Thoracic aorta endothelial cell (primary cell): ENCODE results near the gene RPS19. TPM values are rescaled to one million over a fixed set of nuclear protein-coding genes. Genes with fewer than 3 reads are reported as not detected.

Source experiments
- small RNA-seq: library from RNA; depleted of rRNA; stranded (forward); fragments of <200 nt; gene quantifications from one replicate; pipeline ENCODE3, GENCODE V24; 2012
- total RNA-seq: library from RNA; depleted of rRNA; stranded (reverse); fragments of >200 nt; gene quantifications from 2 replicates; pipeline ENCODE4 v1.2.3, GENCODE V29; 2012

RPS19 gene
- total RNA-seq: 922 and 1,155 TPM in 2 replicates

DNA sequence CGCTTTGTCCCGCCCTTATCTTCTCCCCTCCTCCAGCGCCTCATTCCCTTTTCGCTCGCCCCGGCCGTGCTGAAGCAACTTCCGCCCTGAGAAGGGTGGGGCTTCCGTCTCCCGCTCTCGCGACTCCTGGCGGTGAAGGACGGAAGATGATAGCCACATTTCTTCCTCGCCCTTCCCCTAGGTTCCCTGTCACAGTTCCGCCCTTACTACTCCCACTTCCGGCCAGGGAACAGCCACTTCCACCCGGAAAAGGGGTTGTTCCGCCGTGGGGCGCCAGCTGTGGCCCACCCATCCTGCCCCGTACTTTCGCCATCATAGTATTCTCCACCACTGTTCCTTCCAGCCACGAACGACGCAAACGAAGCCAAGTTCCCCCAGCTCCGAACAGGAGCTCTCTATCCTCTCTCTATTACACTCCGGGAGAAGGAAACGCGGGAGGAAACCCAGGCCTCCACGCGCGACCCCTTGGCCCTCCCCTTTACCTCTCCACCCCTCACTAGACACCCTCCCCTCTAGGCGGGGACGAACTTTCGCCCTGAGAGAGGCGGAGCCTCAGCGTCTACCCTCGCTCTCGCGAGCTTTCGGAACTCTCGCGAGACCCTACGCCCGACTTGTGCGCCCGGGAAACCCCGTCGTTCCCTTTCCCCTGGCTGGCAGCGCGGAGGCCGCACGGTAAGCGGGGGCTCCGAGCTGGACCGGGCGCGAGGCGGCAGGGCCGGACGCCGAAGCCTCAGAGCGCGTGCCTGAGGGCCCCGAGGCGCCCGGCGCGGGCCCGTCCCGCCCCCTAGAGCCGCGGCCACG is at the start of gene RPS19:
Gene RPS19 (plus strand): TSS at position 638 of the 801 bp plus-strand sequence. CDS start 520 bp downstream, outside the sequence.

DNA sequence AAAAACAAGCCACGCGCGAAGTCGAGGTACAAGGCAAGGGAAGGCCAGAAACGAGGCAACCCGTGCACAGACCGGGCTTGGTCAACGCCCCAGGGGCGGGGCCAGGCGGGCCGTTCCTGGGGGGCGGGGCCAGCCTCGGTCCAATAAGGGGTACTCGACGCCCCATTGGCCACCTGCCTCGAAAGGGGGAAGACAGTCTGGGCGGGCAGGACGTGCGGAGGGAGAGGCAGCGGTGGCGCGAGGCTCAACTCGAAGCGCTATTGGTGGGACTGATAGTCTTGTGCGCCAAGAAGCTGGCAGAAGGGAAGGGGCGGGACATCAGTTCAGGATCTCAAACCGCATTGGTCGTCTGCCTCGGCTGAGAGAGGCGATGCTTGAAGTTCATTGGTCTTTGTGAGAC is 15.5 kb upstream of the RPS19 start, which contains the start of gene LYPD4:
Gene LYPD4 (minus strand): TSS at position 83 of the 400 bp plus-strand sequence. CDS start 5,398 bp downstream, outside the sequence.

DNA sequence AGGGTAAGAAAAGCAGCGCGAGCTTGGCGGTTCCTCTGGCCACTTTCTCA is 15.2 kb upstream of the RPS19 start, which contains the start of gene DMRTC2:
Gene DMRTC2 (plus strand): TSS at position 42 of the 50 bp plus-strand sequence. CDS start 2,387 bp downstream, outside the sequence.

DNA sequence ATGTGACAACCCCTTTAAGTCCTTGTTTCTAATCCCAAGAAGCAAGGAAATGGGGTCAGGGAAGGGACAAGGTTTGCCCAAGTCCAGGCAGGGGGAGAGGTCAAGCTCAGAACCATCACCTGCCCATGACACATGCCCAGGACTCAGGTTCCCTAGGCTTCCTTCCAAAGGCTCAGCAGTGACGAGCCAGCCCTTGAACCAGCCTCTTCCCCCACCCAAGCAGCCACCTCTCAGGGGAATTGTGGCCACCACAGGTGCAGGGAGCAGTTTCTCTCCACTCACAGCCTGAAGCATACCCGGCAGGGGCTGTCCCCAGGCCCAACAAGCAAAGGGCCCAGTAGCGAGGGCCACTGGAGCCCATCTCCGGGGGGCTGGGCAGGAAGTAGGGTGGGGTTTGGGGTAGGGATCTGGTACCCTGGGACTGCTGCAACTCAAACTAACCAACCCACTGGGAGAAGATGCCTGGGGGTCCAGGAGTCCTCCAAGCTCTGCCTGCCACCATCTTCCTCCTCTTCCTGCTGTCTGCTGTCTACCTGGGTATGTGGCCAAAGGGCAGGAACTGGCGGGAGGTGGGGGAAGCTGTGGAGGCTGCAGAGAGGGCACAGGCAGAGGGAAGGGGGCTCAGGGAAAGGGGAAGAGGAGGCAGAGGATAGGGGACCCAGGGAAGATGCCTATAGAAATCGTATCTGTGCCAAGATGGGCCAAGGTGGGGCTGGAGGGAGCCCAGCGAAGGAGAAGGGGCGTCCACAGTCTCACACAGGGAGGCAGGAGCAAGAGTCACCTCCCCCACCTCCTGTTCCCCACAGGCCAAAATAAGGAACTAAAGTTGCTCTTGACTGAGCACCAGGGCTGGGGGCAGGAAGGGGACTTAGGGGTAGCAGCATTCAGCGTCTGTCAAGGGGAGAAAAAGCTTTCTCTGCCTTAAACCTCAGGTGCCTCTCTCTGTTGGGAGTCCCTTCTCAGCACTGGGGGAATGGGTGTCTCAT is 17.1 kb downstream of the RPS19 start, which contains the start of gene CD79A:
Gene CD79A (plus strand): TSS at position 433 of the 986 bp plus-strand sequence. CDS start 26 bp downstream, at position 459.

DNA sequence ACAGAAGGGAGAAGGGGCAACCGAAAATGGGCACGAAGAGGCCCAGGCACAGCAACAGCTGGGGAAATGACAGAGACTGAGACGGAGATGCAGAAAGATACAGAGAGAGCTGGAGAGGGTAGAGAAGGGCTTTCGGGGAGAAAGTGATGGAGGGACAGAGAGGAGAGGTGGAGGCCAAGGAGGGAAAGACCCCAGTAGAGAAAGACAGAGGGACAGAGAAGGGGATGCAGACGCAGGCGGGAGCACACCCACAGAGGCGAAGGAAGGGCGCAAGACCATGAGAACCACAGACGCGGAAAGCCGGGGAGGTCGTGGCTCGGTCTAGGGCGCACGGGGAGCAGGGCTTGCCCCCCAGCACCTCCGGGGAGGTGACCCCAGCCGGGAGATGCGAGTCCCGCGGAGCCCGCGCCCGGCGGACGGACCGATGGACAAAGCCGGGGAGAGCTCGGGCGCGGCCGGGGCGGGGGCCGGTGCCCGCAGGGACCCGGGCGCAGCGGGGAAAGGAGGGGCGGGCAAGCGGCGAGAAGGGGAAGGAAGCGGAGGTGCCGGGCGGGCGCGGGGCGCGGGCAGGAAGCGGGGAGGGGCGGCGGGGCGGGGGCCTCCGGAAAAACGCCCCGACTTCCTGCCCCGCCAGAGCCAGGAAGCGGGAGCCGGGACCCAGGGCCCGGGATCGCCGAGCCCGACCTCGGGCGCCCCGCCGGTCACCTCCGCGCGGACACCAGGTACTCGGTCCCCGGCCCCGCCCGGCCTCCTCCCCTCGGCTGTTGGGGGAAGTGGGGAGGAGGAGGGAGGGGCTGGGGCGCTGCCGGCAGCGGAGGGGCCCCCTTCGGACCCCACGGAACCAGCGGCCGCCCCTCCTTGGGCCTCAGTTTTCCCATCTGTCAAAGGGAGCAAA is 22.8 kb downstream of the RPS19 start, which contains the start of gene ARHGEF1:
Gene ARHGEF1 (plus strand): TSS at position 617 of the 895 bp plus-strand sequence. CDS start 4,899 bp downstream, outside the sequence.

Small RNA genes lying within 50 kb of the gene (small RNA-seq; reads per million reads assigned to genes)
- 0.28 reads per million for gene MIR6797

Other genes starting within 250 kb of the RPS19 start
- gene CEACAM4, start 233.2 kb upstream of the RPS19 start, total RNA-seq: not detected in 2 replicates
- not detected in 2 replicates for gene CEACAM7, start 172.0 kb upstream of the RPS19 start, total RNA-seq
- not detected in 2 replicates for gene CEACAM5, start 151.6 kb upstream of the RPS19 start, total RNA-seq
- not detected in 2 replicates for gene CEACAM6, start 104.7 kb upstream of the RPS19 start, total RNA-seq
- not detected in 2 replicates for gene CEACAM3, start 63.7 kb upstream of the RPS19 start, total RNA-seq
- not detected in 2 replicates for gene LYPD4, start 15.6 kb upstream of the RPS19 start, total RNA-seq
- not detected in 2 replicates for gene DMRTC2, start 15.2 kb upstream of the RPS19 start, total RNA-seq
- gene CD79A, start 17.0 kb downstream of the RPS19 start, total RNA-seq: 0.13 TPM in 1 of 2 replicates, not detected in the other
- gene ARHGEF1, start 22.9 kb downstream of the RPS19 start, total RNA-seq: 51.7 and 62.0 TPM in 2 replicates
- gene ERFL, start 68.2 kb downstream of the RPS19 start, total RNA-seq: not detected in 2 replicates
- gene RABAC1, start 99.1 kb downstream of the RPS19 start, total RNA-seq: 67.9 and 89.9 TPM in 2 replicates
- 0.07 and 0.13 TPM in 2 replicates for gene ATP1A3, start 134.0 kb downstream of the RPS19 start, total RNA-seq
- 0.27 and 5.8 TPM in 2 replicates for gene GRIK5, start 210.0 kb downstream of the RPS19 start, total RNA-seq
- 11.0 and 14.8 TPM in 2 replicates for gene ZNF574, start 215.9 kb downstream of the RPS19 start, total RNA-seq